ENCODE data around the gene SRBD1.

Gene SRBD1

GRCh38 chr2:45588158-45588829, 22.8 kb downstream of the SRBD1 start:
- DNase-seq, result no peak

- DNase-seq, result no peak
Observed at GRCh38 chr2:45586600-45586999, 24.5 kb downstream of the SRBD1 start.

GRCh38 chr2:45585267-45585861, 25.7 kb downstream of the SRBD1 start:
- DNase-seq, result peak; percentile 25

GRCh38 chr2:45583977-45584376, 27.1 kb downstream of the SRBD1 start:
- no peak for DNase-seq

- no peak for DNase-seq
Observed at GRCh38 chr2:45582522-45582921, 28.5 kb downstream of the SRBD1 start.

- peak; percentile 20 for DNase-seq
Observed at GRCh38 chr2:45578056-45578843, 32.8 kb downstream of the SRBD1 start.

- no peak for DNase-seq
Observed at GRCh38 chr2:45577441-45577840, 33.6 kb downstream of the SRBD1 start.

GRCh38 chr2:45575881-45576280, 35.2 kb downstream of the SRBD1 start:
- no peak for DNase-seq

- DNase-seq, result no peak
Observed at GRCh38 chr2:45572979-45573378, 38.1 kb downstream of the SRBD1 start.

GRCh38 chr2:45571940-45572339, 39.1 kb downstream of the SRBD1 start:
- DNase-seq, result no peak

GRCh38 chr2:45570671-45571334, 40.3 kb downstream of the SRBD1 start:
- no peak for DNase-seq

- no peak for DNase-seq
Observed at GRCh38 chr2:45568935-45569334, 42.1 kb downstream of the SRBD1 start.

- DNase-seq, result peak; percentile 78
Observed at GRCh38 chr2:45567974-45568789, 42.9 kb downstream of the SRBD1 start.

GRCh38 chr2:45567288-45567963, 43.6 kb downstream of the SRBD1 start:
- DNase-seq, result no peak

- no peak for DNase-seq
Observed at GRCh38 chr2:45559436-45559835, 51.6 kb downstream of the SRBD1 start.

GRCh38 chr2:45554742-45555140, 56.3 kb downstream of the SRBD1 start:
- DNase-seq, result peak; percentile 39

- DNase-seq, result peak; percentile 1
Observed at GRCh38 chr2:45554073-45554741, 56.9 kb downstream of the SRBD1 start.

- DNase-seq, result no peak
Observed at GRCh38 chr2:45551862-45552261, 59.2 kb downstream of the SRBD1 start.

- no peak for DNase-seq
Observed at GRCh38 chr2:45545943-45546342, 65.1 kb downstream of the SRBD1 start.

GRCh38 chr2:45543257-45543656, 67.8 kb downstream of the SRBD1 start:
- no peak for DNase-seq

- no peak for DNase-seq
Observed at GRCh38 chr2:45542013-45542412, 69.1 kb downstream of the SRBD1 start.
